B cell (primary cell): ENCODE data around the gene MAN1A1. TPM values are rescaled to one million over a fixed set of nuclear protein-coding genes. Genes with fewer than 3 reads are reported as not detected.

Source experiments
- ATAC-seq: fragments of 200-7000 bp; cut with Tn5 transposase; one replicate; pipeline ENCODE4 v1.10.0; 2021; ENCODE audit warnings: low read depth, mild to moderate bottlenecking, moderate number of reproducible peaks, moderate library complexity
- CTCF ChIA-PET: fragments of 350-600 bp; sonication (Branson Sonifier 250); formaldehyde crosslinking; loops from one replicate; lab custom pipeline; 2021; ENCODE audit warnings: antibody characterized with exemption, inconsistent platforms; lab: Charles Lee
- POLR2A ChIA-PET: fragments of 350-600 bp; sonication (Branson Sonifier 250); formaldehyde crosslinking; loops from one replicate; lab custom pipeline; 2021; ENCODE audit warnings: antibody characterized with exemption; lab: Charles Lee
- DNase-seq: peaks from one replicate; pipeline ENCODE4 v3.0.0; 2013
- H2AFZ ChIP-seq: 2 replicates; pipeline ENCODE4 v1.6.1; 2012; ENCODE audit warnings: mild to moderate bottlenecking, low read depth, low read length; ENCODE audit not compliant: insufficient read depth, poor library complexity, severe bottlenecking
- H3K27ac ChIP-seq, 2 donors: 1 replicate in 1 of 2; 2 replicates in 1 of 2; pipeline ENCODE4 v1.5.1; 2012 to 2013; ENCODE audit warnings: low read length in 2 of 2, mild to moderate bottlenecking in 2 of 2, moderate library complexity in 1 of 2
- H3K27me3 ChIP-seq, 4 experiments: fragments of 200-600 bp in 1 of 4; sonication (generic) in 1 of 4; replicated peaks in 1 of 4; 1 replicate in 2 of 4; 2 replicates in 2 of 4; pipeline versions ENCODE4 v1.6.1 to v1.7.0; 2013 to 2016; ENCODE audit warnings: low read length in 3 of 4, mild to moderate bottlenecking in 2 of 4, mixed read lengths in 1 of 4, moderate library complexity in 1 of 4; ENCODE audit not compliant: insufficient read depth in 4 of 4, control insufficient read depth in 3 of 4; ENCODE audit errors: control extremely low read depth in 1 of 4
- H3K36me3 ChIP-seq, 2 experiments: replicated peaks in 1 of 2; 1 replicate in 1 of 2; 2 replicates in 1 of 2; pipeline versions ENCODE4 v1.6.1 to v1.7.1; 2013; ENCODE audit warnings: low read length in 1 of 2; ENCODE audit not compliant: insufficient read depth in 2 of 2, control insufficient read depth in 1 of 2; ENCODE audit errors: control extremely low read depth in 1 of 2, extremely low read depth in 1 of 2
- H3K4me1 ChIP-seq, 2 donors: fragments of 200-600 bp in 1 of 2; sonication (generic) in 1 of 2; 1 replicate in 1 of 2; 2 replicates in 1 of 2; pipeline versions ENCODE4 v1.5.1 to v1.6.1; 2013 to 2017; ENCODE audit warnings: low read length in 2 of 2; ENCODE audit not compliant: control insufficient read depth in 2 of 2, insufficient read depth in 2 of 2
- H3K4me2 ChIP-seq: replicated peaks from 2 replicates; pipeline ENCODE3; 2012; ENCODE audit warnings: mild to moderate bottlenecking, low read depth, low read length; ENCODE audit not compliant: poor library complexity, severe bottlenecking
- H3K4me3 ChIP-seq, 5 experiments: fragments of 200-600 bp in 1 of 5; sonication (generic) in 1 of 5; 1 replicate in 3 of 5; 2 replicates in 2 of 5; pipeline versions ENCODE4 v1.5.1 to v1.7.0; 2011 to 2016; ENCODE audit warnings: low read length in 4 of 5, mild to moderate bottlenecking in 4 of 5, low read depth in 2 of 5, control low read depth in 1 of 5, moderate library complexity in 1 of 5; ENCODE audit not compliant: insufficient read depth in 1 of 5; ENCODE audit errors: control extremely low read depth in 1 of 5, extremely low read depth in 1 of 5
- H3K79me2 ChIP-seq: fragments of 200-600 bp; sonication (generic); one replicate; pipeline ENCODE4 v1.6.0; 2016; ENCODE audit warnings: low read length; ENCODE audit not compliant: control insufficient read depth, insufficient read depth
- H3K9ac ChIP-seq: fragments of 200-600 bp; sonication (generic); 2 replicates; pipeline ENCODE4 v1.6.1; 2017; ENCODE audit warnings: mild to moderate bottlenecking, low read length, moderate library complexity
- H3K9me3 ChIP-seq, 3 donors: one replicate each; pipeline versions ENCODE4 v1.6.1 to v1.7.1; 2013; ENCODE audit warnings: low read length in 2 of 3; ENCODE audit not compliant: control insufficient read depth in 2 of 3, insufficient read depth in 1 of 3; ENCODE audit errors: control extremely low read depth in 1 of 3
- H4K20me1 ChIP-seq: 2 replicates; pipeline ENCODE4 v1.6.0; 2012; ENCODE audit warnings: mild to moderate bottlenecking, low read length; ENCODE audit not compliant: insufficient read depth, control insufficient read depth, poor library complexity, severe bottlenecking
- H3K27ac Mint-ChIP-seq: one replicate; pipeline ENCODE4 v1.8.0; 2021; ENCODE audit warnings: mixed read lengths
- H3K27me3 Mint-ChIP-seq: one replicate; pipeline ENCODE4 v1.8.0; 2021; ENCODE audit warnings: mixed read lengths
- H3K4me1 Mint-ChIP-seq: one replicate; pipeline ENCODE4 v1.8.0; 2021; ENCODE audit warnings: mixed read lengths
- H3K4me3 Mint-ChIP-seq: one replicate; pipeline ENCODE4 v1.8.0; 2021; ENCODE audit warnings: mixed read lengths
- H3K9me3 Mint-ChIP-seq: one replicate; pipeline ENCODE4 v1.8.0; 2022; ENCODE audit warnings: mixed read lengths; ENCODE audit not compliant: insufficient read depth
- CTCF ChIP-seq: fragments of 200-600 bp; IDR thresholded peaks from one replicate; pipeline ENCODE4 v1.8.0; 2022; ENCODE audit warnings: antibody characterized with exemption, mild to moderate bottlenecking
- EZH2 ChIP-seq: IDR thresholded peaks from 2 replicates; pipeline ENCODE4 v1.6.1; 2012; ENCODE audit warnings: borderline replicate concordance, low read depth, mild to moderate bottlenecking, moderate library complexity, low read length; ENCODE audit not compliant: insufficient read depth, poor library complexity, severe bottlenecking
- WGBS: methylation state at CpG from one replicate; pipeline ENCODE4 v1.1.5; 2013; ENCODE audit warnings: missing lambda C conversion rate; ENCODE audit not compliant: insufficient coverage; 5-methylcytosine and 5-hydroxymethylcytosine counted together
- intact Hi-C: fragments of 100-400 bp; cut with micrococcal nuclease; formaldehyde crosslinking; loops from one replicate; pipeline ENCODE4 v1.10.0; 2022
- polyA plus RNA-seq: library from polyadenylated mRNA; depleted of rRNA; stranded (reverse); fragments of >200 nt; gene quantifications from 2 replicates; pipeline ENCODE4 v1.2.3, GENCODE V29; 2012
- total RNA-seq, 2 donors: library from RNA; stranded (reverse); fragments of 120-200 nt in 1 of 2; gene quantifications; 1 replicate in 1 of 2; 2 replicates in 1 of 2; pipeline versions ENCODE4 v1.2.3 to v1.2.4, GENCODE V29; 2013 to 2022

The MAN1A1 gene
- total and polyA plus RNA-seq, 2 donors (not counting 1 experiment from before 2014, with no cell fraction given): 5.1 to 31.7 TPM

- Mint-ChIP-seq H3K9me3 (no peaks in the 10 kb centered on the region), H3K4me3 (no peak overlapping the region), H3K4me1 (peaks cover 47% of the 10 kb centered on the region), H3K27me3 (no peaks in the 10 kb centered on the region), H3K27ac (no peak overlapping the region)
- no peak overlapping the region for H2AFZ ChIP-seq
- H4K20me1 ChIP-seq: no peaks in the 10 kb centered on the region
- peaks cover 51% of the 10 kb centered on the region for H3K79me2 ChIP-seq
- ATAC-seq (no peak), DNase-seq (no peak)
- H3K36me3 ChIP-seq: no peaks in the 10 kb centered on the region
- ChIA-PET POLR2A (no interaction called here), CTCF (no interaction called here)
- intact Hi-C loops: no loop called here
- WGBS: no CpG with 5 or more reads among the region's 1 CpG
- no peaks in the 10 kb centered on the region for H3K9me3 ChIP-seq
- H3K27ac ChIP-seq: no peak overlapping the region
- no peak overlapping the region for H3K9ac ChIP-seq
- H3K4me3 ChIP-seq: no peak overlapping the region
- no peak overlapping the region for H3K4me2 ChIP-seq
- TF ChIP-seq EZH2: no peak
- no peak for TF ChIP-seq CTCF
- H3K4me1 ChIP-seq: peaks cover 24 to 30% of the 10 kb centered on the region in 2 donors
- no peaks in the 10 kb centered on the region for H3K27me3 ChIP-seq
Measured at GRCh38 chr6:119337762-119338161, 11.8 kb downstream of the MAN1A1 start.

- H3K27ac Mint-ChIP-seq: no peak overlapping the region
- ATAC-seq: no peak
- CTCF ChIA-PET: no interaction called here
Measured at GRCh38 chr6:119337252-119337651, 12.3 kb downstream of the MAN1A1 start.

More at GRCh38 chr6:119337252-119337651, 12.3 kb downstream of the MAN1A1 start:
- Histone ChIP-seq H3K4me1 (peaks cover 24 to 30% of the 10 kb centered on the region in 2 donors), H3K9ac (no peak overlapping the region), H3K36me3 (no peaks in the 10 kb centered on the region), H2AFZ (no peak overlapping the region), H3K27me3 (no peaks in the 10 kb centered on the region), H3K4me2 (no peak overlapping the region), H4K20me1 (no peaks in the 10 kb centered on the region), H3K27ac (no peak overlapping the region), H3K4me3 (no peak overlapping the region), H3K9me3 (no peaks in the 10 kb centered on the region), H3K79me2 (peaks cover 48% of the 10 kb centered on the region)
- H3K27me3 Mint-ChIP-seq: no peaks in the 10 kb centered on the region
- no peaks in the 10 kb centered on the region for H3K9me3 Mint-ChIP-seq
- intact Hi-C loops: no loop called here
- DNase-seq: no peak
- POLR2A ChIA-PET: no interaction called here
- TF ChIP-seq EZH2: no peak
- no peak for TF ChIP-seq CTCF
- H3K4me1 Mint-ChIP-seq: peaks cover 47% of the 10 kb centered on the region
- 100% methylated on average over 3 of the region's 5 CpGs for WGBS
- no peak overlapping the region for H3K4me3 Mint-ChIP-seq
